GM23248 (cell line): ENCODE data around the gene SDCCAG8. TPM values are rescaled to one million over a fixed set of nuclear protein-coding genes. Genes with fewer than 3 reads are reported as not detected.

Experiments used
- DNase-seq: peaks from one replicate; pipeline ENCODE4 v3.0.0-alpha.2; 2015
- H2AFZ ChIP-seq: fragments of 200-600 bp; sonication (generic); 2 replicates; pipeline ENCODE4 v1.6.1; 2016; ENCODE audit warnings: antibody characterized with exemption
- H3F3A ChIP-seq: fragments of 200-600 bp; sonication (generic); 2 replicates; pipeline ENCODE4 v1.6.1; 2016; ENCODE audit warnings: mild to moderate bottlenecking, antibody characterized with exemption, mixed run types; ENCODE audit not compliant: insufficient read depth
- H3K27ac ChIP-seq: fragments of 200-600 bp; sonication (generic); 2 replicates; pipeline ENCODE4 v1.5.1; 2016; ENCODE audit warnings: mild to moderate bottlenecking
- H3K27me3 ChIP-seq: fragments of 200-600 bp; sonication (generic); replicated peaks from 2 replicates; pipeline ENCODE4 v1.6.1; 2016; ENCODE audit warnings: mild to moderate bottlenecking; ENCODE audit not compliant: insufficient read depth
- H3K36me3 ChIP-seq: fragments of 200-600 bp; sonication (generic); 2 replicates; pipeline ENCODE4 v1.6.1; 2016; ENCODE audit warnings: low read depth, mild to moderate bottlenecking
- H3K4me1 ChIP-seq: fragments of 200-600 bp; sonication (generic); 2 replicates; pipeline ENCODE4 v1.6.1; 2016; ENCODE audit warnings: mild to moderate bottlenecking; ENCODE audit not compliant: insufficient read depth
- H3K4me2 ChIP-seq: fragments of 200-600 bp; sonication (generic); one replicate; pipeline ENCODE4 v1.6.1; 2016; ENCODE audit warnings: mild to moderate bottlenecking; ENCODE audit not compliant: unreplicated experiment
- H3K4me3 ChIP-seq: fragments of 200-600 bp; sonication (generic); 2 replicates; pipeline ENCODE4 v1.5.1; 2016; ENCODE audit warnings: mild to moderate bottlenecking
- H3K79me2 ChIP-seq: fragments of 200-600 bp; sonication (generic); 2 replicates; pipeline ENCODE4 v1.6.1; 2016; ENCODE audit warnings: mild to moderate bottlenecking; ENCODE audit not compliant: insufficient read depth
- H3K9ac ChIP-seq: fragments of 200-600 bp; sonication (generic); 2 replicates; pipeline ENCODE4 v1.6.1; 2016; ENCODE audit warnings: mild to moderate bottlenecking
- H3K9me2 ChIP-seq: fragments of 200-600 bp; sonication (generic); 2 replicates; pipeline ENCODE4 v1.6.1; 2016; ENCODE audit warnings: mixed run types, mild to moderate bottlenecking, moderate library complexity; ENCODE audit not compliant: insufficient read depth
- H3K9me3 ChIP-seq: fragments of 200-600 bp; sonication (generic); one replicate; pipeline ENCODE4 v1.6.1; 2017; ENCODE audit warnings: low read depth
- H4K20me1 ChIP-seq: fragments of 200-600 bp; sonication (generic); 2 replicates; pipeline ENCODE4 v1.6.0; 2016; ENCODE audit not compliant: insufficient read depth
- EZH2 ChIP-seq: fragments of 200-600 bp; sonication (generic); IDR thresholded peaks from 2 replicates; pipeline ENCODE4 v1.6.1; 2018; ENCODE audit warnings: antibody characterized with exemption, mild to moderate bottlenecking; ENCODE audit not compliant: insufficient read depth, poor library complexity, severe bottlenecking
- EZH2phosphoT487 ChIP-seq: fragments of 200-600 bp; sonication (generic); IDR thresholded peaks from 2 replicates; pipeline ENCODE4 v1.6.1; 2018; ENCODE audit warnings: antibody characterized with exemption, moderate library complexity, mild to moderate bottlenecking, low read depth; ENCODE audit not compliant: insufficient read depth
- WGBS, 2 experiments: methylation state at CpG; one replicate each; pipeline ENCODE4 v1.1.6; 2015 to 2017; ENCODE audit warnings: low lambda C conversion rate in 2 of 2, low coverage in 1 of 2; ENCODE audit errors: missing lambda C conversion rate in 2 of 2; 5-methylcytosine and 5-hydroxymethylcytosine counted together
- in situ Hi-C: fragments of 300-500 bp; cut with MboI; formaldehyde crosslinking; loops from 2 replicates; pipeline ENCODE4 v1.15.0; 2020
- polyA plus RNA-seq: library from polyadenylated mRNA; unstranded; fragments of >200 nt; fragmentation: Nextera tagmentation; extraction: Ambion mirVana; gene quantifications from 2 replicates; pipeline ENCODE4 v1.2.1, GENCODE V29; 2016
- total RNA-seq: library from RNA; depleted of rRNA; stranded (reverse); fragments of >200 nt; shearing (Covaris generic); gene quantifications from 2 replicates; pipeline ENCODE4 v1.2.3, GENCODE V29; 2014

Gene SDCCAG8
- total and polyA plus RNA-seq, 2 experiments from 2014 or later, result 29.4 to 45.3 TPM

- H3K9me2 ChIP-seq, result no peaks in the 10 kb centered on the region; the same call in 1 of the 2 replicates
- WGBS, 2 experiments, result 77 to 96% methylated on average over 3 to 4 of the region's 4 CpGs
- H3K79me2 ChIP-seq, result peaks cover 60% of the 10 kb centered on the region
- peak overlapping the region; percentile 43 for H3K4me2 ChIP-seq
- TF ChIP-seq EZH2, result no peak
- no peak for TF ChIP-seq EZH2phosphoT487
- in situ Hi-C loops, result no loop called here
- peak overlapping the region; percentile 57 for H3K27ac ChIP-seq
- H3K9ac ChIP-seq, result no peak overlapping the region
- no peaks in the 10 kb centered on the region for H3K9me3 ChIP-seq
- H3K27me3 ChIP-seq, result no peaks in the 10 kb centered on the region
- H3K4me3 ChIP-seq, result no peak overlapping the region
- H4K20me1 ChIP-seq, result no peaks in the 10 kb centered on the region
- no peak overlapping the region for H2AFZ ChIP-seq
- peaks cover 35% of the 10 kb centered on the region for H3F3A ChIP-seq
- H3K36me3 ChIP-seq, result peaks cover 18% of the 10 kb centered on the region; the same call in 1 of the 2 replicates
- no peak for DNase-seq
- H3K4me1 ChIP-seq, result peaks cover 27% of the 10 kb centered on the region
These were observed 38.3 kb downstream of the SDCCAG8 start for GRCh38 chr1:243293941-243294722.

GRCh38 chr1:243294723-243295121 lies 38.9 kb downstream of the SDCCAG8 start:
- peak; percentile 68 for DNase-seq
- WGBS, 2 experiments, result 34 to 51% methylated on average over 3 of the region's 3 CpGs
- Histone ChIP-seq H3K36me3 (peaks cover 18% of the 10 kb centered on the region; the same call in 1 of the 2 replicates), H3K79me2 (peaks cover 58% of the 10 kb centered on the region), H3K27ac (peak overlapping the region; percentile 57), H3K4me3 (no peak overlapping the region), H3F3A (peaks cover 35% of the 10 kb centered on the region), H3K9me2 (no peaks in the 10 kb centered on the region), H3K4me1 (peaks cover 27% of the 10 kb centered on the region), H3K27me3 (no peaks in the 10 kb centered on the region), H3K4me2 (peak overlapping the region; percentile 43), H2AFZ (no peak overlapping the region), H4K20me1 (no peaks in the 10 kb centered on the region), H3K9me3 (no peaks in the 10 kb centered on the region), H3K9ac (no peak overlapping the region)
- in situ Hi-C loops, result no loop called here
- TF ChIP-seq EZH2phosphoT487, result no peak
- TF ChIP-seq EZH2, result no peak

- in situ Hi-C loops, result no loop called here
- 91 to 94% methylated on average over 1 of the region's 1 CpG for WGBS, 2 experiments
- no peak overlapping the region for H2AFZ ChIP-seq
- no peak overlapping the region for H3K4me2 ChIP-seq
- H4K20me1 ChIP-seq, result no peaks in the 10 kb centered on the region
- peaks cover 17% of the 10 kb centered on the region for H3F3A ChIP-seq
- TF ChIP-seq EZH2phosphoT487 (no peak), EZH2 (no peak)
- no peak for DNase-seq
- peaks cover 12% of the 10 kb centered on the region for H3K4me1 ChIP-seq
- peaks cover 10% of the 10 kb centered on the region; the same call in 1 of the 2 replicates for H3K36me3 ChIP-seq
- no peak overlapping the region for H3K27ac ChIP-seq
- H3K4me3 ChIP-seq, result no peak overlapping the region
- H3K9ac ChIP-seq, result no peak overlapping the region
- no peaks in the 10 kb centered on the region for H3K9me2 ChIP-seq
- H3K27me3 ChIP-seq, result no peaks in the 10 kb centered on the region
- no peaks in the 10 kb centered on the region for H3K9me3 ChIP-seq
- peaks cover 15% of the 10 kb centered on the region for H3K79me2 ChIP-seq
These were observed 43.2 kb downstream of the SDCCAG8 start for GRCh38 chr1:243299069-243299468.

GRCh38 chr1:243301059-243301458 lies 45.2 kb downstream of the SDCCAG8 start:
- DNase-seq, result no peak
- Histone ChIP-seq H3K9me3 (no peaks in the 10 kb centered on the region), H3K9me2 (no peaks in the 10 kb centered on the region), H2AFZ (no peak overlapping the region), H3K9ac (no peak overlapping the region), H3K79me2 (peaks cover 11% of the 10 kb centered on the region; the same call in 1 of the 2 replicates), H3K4me2 (no peak overlapping the region), H3K27ac (no peak overlapping the region), H4K20me1 (no peaks in the 10 kb centered on the region), H3K4me3 (no peak overlapping the region), H3K27me3 (no peaks in the 10 kb centered on the region), H3K4me1 (no peaks in the 10 kb centered on the region), H3K36me3 (peaks cover 10% of the 10 kb centered on the region; the same call in 1 of the 2 replicates), H3F3A (no peaks in the 10 kb centered on the region)
- in situ Hi-C loops, result loop anchor here (25.0 kb wide), 1 partner anchor 1289 kb away; no protein-coding TSS in a partner anchor
- WGBS, 2 experiments, result 99 to 100% methylated on average over 2 of the region's 2 CpGs
- TF ChIP-seq EZH2phosphoT487 (no peak), EZH2 (no peak)
